Mammary epithelial cell (primary cell): ENCODE data around the gene SIGLEC8.

ENCODE experiments used
- CTCF ChIP-seq, 2 donors: IDR thresholded peaks in 1 of 2; conservative IDR thresholded peaks in 1 of 2; 2 replicates each; pipeline ENCODE4 v1.5.1; 2011 to 2012; ENCODE audit warnings: inconsistent platforms in 2 of 2, low read length in 2 of 2, mild to moderate bottlenecking in 2 of 2, control low read depth in 1 of 2, low read depth in 1 of 2; ENCODE audit not compliant: insufficient read depth in 1 of 2; ENCODE audit errors: extremely low read depth in 1 of 2
- EZH2 ChIP-seq: IDR thresholded peaks from 2 replicates; pipeline ENCODE4 v1.6.1; 2012; ENCODE audit warnings: low read length, inconsistent platforms, borderline replicate concordance

- TF ChIP-seq CTCF (conservative IDR thresholded peaks at IDR 0.05 in 1 of 2, IDR thresholded peaks at IDR 0.05 in 1 of 2; ENCODE audit: extremely low read depth in 1 of 2, insufficient read depth in 1 of 2, low read depth in 1 of 2, low read length in 2 of 2) = no peak
- TF ChIP-seq EZH2 = no peak
These were observed 17.3 kb downstream of the SIGLEC8 start for GRCh38 chr19:51440846-51441409.
